H7 (cell line): ENCODE data around the gene CFAP74. TPM values are rescaled to one million over a fixed set of nuclear protein-coding genes. Genes with fewer than 3 reads are reported as not detected.

Experiments
- DNase-seq: peaks from one replicate; pipeline ENCODE4 v3.0.0; 2012
- H3K27me3 ChIP-seq: 2 replicates; pipeline ENCODE4 v1.6.0; 2011; ENCODE audit warnings: mild to moderate bottlenecking, low read length; ENCODE audit not compliant: control insufficient read depth, insufficient read depth
- H3K36me3 ChIP-seq: replicated peaks from 2 replicates; pipeline ENCODE4 v1.5.1; 2011; ENCODE audit warnings: low read length; ENCODE audit not compliant: control insufficient read depth, insufficient read depth
- H3K4me3 ChIP-seq: 2 replicates; pipeline ENCODE4 v1.5.1; 2011; ENCODE audit warnings: low read depth, mild to moderate bottlenecking, control low read depth, low read length, moderate library complexity; ENCODE audit not compliant: insufficient read depth
- total RNA-seq: library from RNA; depleted of rRNA; stranded (reverse); fragments of >200 nt; shearing (Covaris generic); gene quantifications from 2 replicates; pipeline ENCODE4 v1.2.3, GENCODE V29; 2014

The CFAP74 gene
- total RNA-seq, 1 experiment from 2014 or later = not detected

GRCh38 chr1:2046174-2046917 is 42.8 kb upstream of the CFAP74 start:
- H3K27me3 ChIP-seq = peaks cover 14% of the 10 kb centered on the region; the same call in 1 of the 2 replicates

DNA sequence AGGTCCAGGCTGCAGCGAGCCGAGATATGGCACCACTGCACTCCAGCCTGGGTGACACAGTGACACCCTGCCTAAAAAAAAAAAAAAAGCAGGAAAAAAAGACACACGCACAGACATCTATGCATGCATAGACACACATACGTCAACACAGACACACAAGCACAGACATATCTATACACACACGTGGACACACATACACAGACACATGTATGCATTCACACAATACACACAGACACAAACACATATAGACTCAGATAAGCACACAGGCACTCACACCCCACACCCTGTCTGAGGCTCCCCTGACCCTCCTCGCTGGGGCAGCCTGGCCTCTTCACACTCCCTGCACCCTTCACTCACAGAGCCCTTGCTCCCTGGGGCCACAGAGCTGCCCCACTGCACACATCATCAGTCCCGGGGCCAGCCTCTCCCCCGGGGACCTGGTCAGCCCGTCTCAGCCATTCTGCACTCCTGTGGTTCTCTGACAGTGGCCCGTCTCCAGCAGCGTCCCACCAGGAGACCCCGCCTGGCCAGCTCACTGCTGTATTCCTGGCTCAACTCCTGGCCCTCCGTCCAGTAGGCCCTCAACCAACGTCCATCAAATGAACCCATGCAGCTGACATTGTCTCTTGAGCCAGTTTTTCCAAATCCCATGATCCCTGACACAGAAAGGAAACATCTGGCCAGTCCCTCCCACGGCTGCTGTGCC is 42.0 kb upstream of the CFAP74 start:
- Histone ChIP-seq H3K27me3 (peaks cover 7% of the 10 kb centered on the region; the same call in 1 of the 2 replicates), H3K4me3 (no peak overlapping the region), H3K36me3 (no peaks in the 10 kb centered on the region)
- DNase-seq = no peak

More at GRCh38 chr1:2046174-2046917, 42.8 kb upstream of the CFAP74 start:
- DNase-seq = peak; percentile 97
- Histone ChIP-seq H3K4me3 (no peak overlapping the region), H3K36me3 (no peaks in the 10 kb centered on the region)

DNA sequence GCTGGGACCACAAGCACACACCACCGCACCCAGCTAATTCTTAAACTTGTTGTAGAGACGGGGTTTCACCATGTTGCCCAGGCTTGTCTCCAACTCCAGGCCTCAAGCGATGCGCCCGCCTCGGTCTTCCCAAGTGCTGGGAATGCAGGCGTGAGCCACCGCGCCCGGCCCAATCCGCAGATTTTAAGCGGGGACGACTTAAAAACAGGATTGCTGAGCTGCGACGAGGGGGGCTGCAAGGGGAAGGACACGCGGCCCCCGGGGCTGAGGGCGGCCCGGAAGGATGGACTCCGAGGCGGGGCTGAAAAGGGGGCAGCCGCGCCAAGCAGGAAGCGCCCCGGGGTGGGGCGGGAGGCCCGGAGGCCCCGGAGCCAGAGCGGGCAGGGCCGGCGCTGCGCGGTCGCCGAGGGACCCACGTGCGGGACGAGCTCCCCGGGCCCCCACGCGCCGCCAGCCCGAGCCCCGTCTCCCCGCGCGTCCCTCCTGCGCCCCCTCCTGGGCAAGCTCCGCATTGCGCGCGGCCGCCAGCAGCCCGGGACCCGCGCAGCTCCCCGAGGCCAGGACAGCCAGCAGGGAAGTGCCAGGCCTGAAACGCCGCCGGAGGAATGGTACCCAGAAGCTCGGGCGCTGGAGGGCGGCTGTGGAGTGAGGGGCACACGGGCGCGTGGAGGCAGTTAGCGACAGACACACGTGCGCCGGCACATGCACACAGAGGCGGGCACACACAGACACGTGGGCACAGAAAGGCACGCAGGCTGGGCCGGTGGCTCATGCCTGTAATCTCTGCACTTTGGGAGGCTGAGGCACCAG is 41.1 kb upstream of the CFAP74 start:
- peak; percentile 97 for DNase-seq
- Histone ChIP-seq H3K4me3 (peak overlapping the region; percentile 29), H3K27me3 (peaks cover 6% of the 10 kb centered on the region; the same call in 1 of the 2 replicates)

GRCh38 chr1:2043886-2044285 is 40.3 kb upstream of the CFAP74 start:
- Histone ChIP-seq H3K4me3 (no peak overlapping the region), H3K36me3 (no peaks in the 10 kb centered on the region), H3K27me3 (peaks cover 6% of the 10 kb centered on the region; the same call in 1 of the 2 replicates)
- no peak for DNase-seq

More for the DNA sequence above, 41.1 kb upstream of the CFAP74 start:
- H3K36me3 ChIP-seq = no peaks in the 10 kb centered on the region

GRCh38 chr1:2042830-2043773 is 39.5 kb upstream of the CFAP74 start:
- DNase-seq = peak; percentile 76
- H3K27me3 ChIP-seq = peaks cover 4% of the 10 kb centered on the region; the same call in 1 of the 2 replicates
- no peak overlapping the region for H3K4me3 ChIP-seq
- H3K36me3 ChIP-seq = no peaks in the 10 kb centered on the region

- Histone ChIP-seq H3K4me3 (no peak overlapping the region), H3K36me3 (no peaks in the 10 kb centered on the region), H3K27me3 (peaks cover 2% of the 10 kb centered on the region; the same call in 1 of the 2 replicates)
- DNase-seq = no peak
Observed at GRCh38 chr1:2041887-2042286, 38.3 kb upstream of the CFAP74 start.

GRCh38 chr1:2041305-2041704 is 37.7 kb upstream of the CFAP74 start:
- no peak for DNase-seq
- no peaks in the 10 kb centered on the region for H3K36me3 ChIP-seq
- H3K27me3 ChIP-seq = peaks cover 2% of the 10 kb centered on the region; the same call in 1 of the 2 replicates
- no peak overlapping the region for H3K4me3 ChIP-seq

- no peaks in the 10 kb centered on the region for H3K36me3 ChIP-seq
- no peak for DNase-seq
- no peak overlapping the region for H3K4me3 ChIP-seq
- no peaks in the 10 kb centered on the region for H3K27me3 ChIP-seq
Observed at GRCh38 chr1:2039251-2039650, 35.7 kb upstream of the CFAP74 start.

GRCh38 chr1:2038229-2038628 is 34.6 kb upstream of the CFAP74 start:
- no peak for DNase-seq
- Histone ChIP-seq H3K4me3 (no peak overlapping the region), H3K36me3 (no peaks in the 10 kb centered on the region), H3K27me3 (no peaks in the 10 kb centered on the region)

DNA sequence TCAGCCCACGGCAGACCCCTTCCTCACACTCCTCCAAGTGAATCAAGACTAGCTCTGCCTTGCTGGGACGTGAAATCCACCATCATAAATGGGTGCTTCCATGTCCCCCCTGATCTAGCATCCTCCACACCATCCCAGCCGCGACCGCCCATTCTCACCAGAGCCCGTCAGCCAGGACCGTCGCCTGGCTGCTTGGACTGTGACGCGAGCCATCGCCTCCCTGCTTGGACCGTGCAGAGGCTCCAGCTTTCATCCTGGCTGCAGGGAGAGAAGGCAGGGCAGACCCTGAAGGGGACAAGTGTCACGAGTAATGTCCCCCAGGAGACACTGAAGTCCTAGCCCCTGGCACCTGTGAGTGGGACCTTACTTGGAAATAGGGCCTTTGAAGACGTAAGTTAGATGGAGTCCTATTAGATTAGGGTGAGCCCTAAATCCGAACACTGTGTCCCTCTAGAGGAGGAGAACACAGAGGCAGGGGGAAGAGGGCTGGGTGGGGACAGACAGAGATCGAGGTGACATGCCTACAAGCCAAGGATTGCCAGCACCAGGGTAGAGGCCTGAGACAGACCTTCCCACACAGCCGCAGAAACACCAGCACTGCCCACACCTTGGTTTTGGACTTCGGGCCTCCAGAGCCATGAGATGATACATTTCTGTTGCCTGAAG is 33.9 kb upstream of the CFAP74 start:
- DNase-seq = no peak
- H3K27me3 ChIP-seq = no peaks in the 10 kb centered on the region
- no peaks in the 10 kb centered on the region for H3K36me3 ChIP-seq
- H3K4me3 ChIP-seq = no peak overlapping the region

DNA sequence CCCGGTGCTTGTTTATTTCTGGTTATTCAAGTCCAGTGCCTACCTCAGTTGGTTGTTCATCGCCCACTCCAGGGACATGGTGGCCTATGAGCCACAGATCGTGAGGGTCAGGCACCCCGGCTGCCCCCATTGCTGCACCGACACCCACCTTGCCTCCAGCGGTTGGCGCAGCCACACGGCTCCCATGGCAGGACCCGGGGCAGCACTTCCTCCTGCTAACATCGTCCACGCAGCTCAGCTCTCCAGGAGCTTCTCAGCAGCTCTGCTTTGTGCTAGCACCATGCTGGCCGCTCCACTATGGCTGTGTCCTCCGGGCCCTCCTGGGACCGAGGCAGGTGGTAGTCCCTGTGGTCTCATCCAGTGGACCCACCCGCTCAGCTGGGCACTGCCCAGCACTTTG is 32.7 kb upstream of the CFAP74 start:
- H3K36me3 ChIP-seq = no peaks in the 10 kb centered on the region
- H3K27me3 ChIP-seq = no peaks in the 10 kb centered on the region
- no peak overlapping the region for H3K4me3 ChIP-seq

DNA sequence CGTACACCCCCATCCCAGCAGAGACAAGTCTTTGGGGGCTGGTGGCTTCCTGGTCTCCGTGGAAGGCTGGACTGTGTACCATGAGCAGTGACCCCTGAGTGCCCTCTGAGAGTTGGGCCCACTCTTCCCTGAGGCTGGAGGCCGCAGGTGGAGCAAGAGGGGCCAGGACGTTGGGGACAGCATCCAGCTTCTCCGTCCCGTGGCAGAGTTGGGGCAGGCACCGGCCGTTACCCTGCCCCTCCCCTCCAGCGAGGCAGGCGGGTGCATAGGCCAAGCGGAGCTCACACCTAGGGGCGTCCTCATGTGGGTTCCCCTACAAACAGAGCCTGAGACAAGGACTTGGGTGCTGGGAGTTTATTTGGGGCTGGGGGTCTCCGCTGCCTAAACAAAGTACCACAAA is 29.6 kb upstream of the CFAP74 start:
- Histone ChIP-seq H3K27me3 (no peaks in the 10 kb centered on the region), H3K4me3 (no peak overlapping the region), H3K36me3 (no peaks in the 10 kb centered on the region)
- no peak for DNase-seq

More for the DNA sequence above, 32.7 kb upstream of the CFAP74 start:
- no peak for DNase-seq

DNA sequence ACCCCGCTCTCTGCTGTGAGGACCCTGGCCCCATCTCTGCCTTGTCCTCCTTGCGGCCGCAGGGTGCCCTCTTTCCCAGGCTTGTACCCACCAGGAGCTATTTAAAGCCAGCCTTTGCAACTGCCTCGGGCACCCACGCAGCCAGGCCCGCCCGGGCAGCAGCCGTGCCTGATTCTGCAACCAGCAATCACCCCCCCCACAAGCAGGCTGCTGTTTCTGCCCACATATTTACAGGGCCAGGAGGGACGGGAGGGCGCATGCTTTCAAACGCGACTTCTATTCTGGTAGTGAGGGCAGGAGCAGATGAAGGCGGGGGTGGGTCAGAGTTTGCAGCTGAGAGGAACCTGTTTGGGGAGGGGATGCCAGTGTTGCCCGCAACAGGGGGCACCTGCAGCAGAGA is 29.2 kb upstream of the CFAP74 start:
- DNase-seq = no peak
- Histone ChIP-seq H3K36me3 (no peaks in the 10 kb centered on the region), H3K4me3 (no peak overlapping the region), H3K27me3 (no peaks in the 10 kb centered on the region)
